Measurements from ENCODE around the gene NYNRIN.
A peak's percentile ranks its signal among the peaks of the same experiment; 100 is the strongest.
"Not testable (repeated sequence)": the region's sequence is repeated elsewhere in the genome, so short reads cannot be mapped to it uniquely, and the experiment has no call there.

Gene NYNRIN

DNA sequence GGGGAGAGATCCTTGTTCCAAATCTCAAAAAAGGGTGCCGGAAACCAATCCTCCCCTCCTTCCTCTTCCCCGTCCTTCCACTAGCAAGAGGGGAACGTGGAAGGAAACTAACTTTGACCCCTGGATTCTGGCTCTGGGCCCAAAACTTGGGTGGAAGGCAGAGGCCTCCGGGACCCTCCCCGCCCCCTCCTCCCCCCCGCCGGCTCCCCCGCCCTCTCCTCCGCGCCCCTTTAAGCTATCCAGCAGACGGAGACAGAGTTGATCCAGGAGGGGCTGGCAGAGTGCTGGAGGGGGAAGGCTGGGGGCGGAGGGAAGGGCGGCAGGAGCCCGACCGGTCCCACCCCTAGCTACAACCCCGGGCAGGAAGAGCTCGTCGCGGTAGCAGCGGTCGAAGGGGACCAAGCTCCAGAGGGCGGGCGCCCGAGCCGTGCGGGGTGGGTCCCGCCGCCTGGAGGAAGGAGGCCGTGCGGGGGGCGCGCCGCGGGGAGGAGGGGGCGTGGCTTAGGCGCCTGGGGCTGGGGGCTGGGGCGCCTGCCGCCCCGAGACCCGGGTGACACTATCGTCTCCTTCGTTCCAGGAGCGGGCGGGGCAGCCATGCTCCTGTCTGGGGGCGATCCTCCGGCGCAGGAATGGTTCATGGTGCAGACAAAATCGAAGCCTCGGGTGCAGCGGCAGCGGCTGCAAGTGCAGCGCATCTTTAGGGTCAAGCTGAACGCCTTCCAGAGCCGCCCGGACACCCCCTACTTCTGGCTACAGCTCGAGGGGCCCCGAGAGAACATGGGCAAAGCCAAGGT lies at the start of gene NYNRIN:
Gene NYNRIN (plus strand): TSS at position 351 of the 794 bp plus-strand sequence. CDS start 244 bp downstream, at position 595.
- peak; percentile 24 for DNase-seq

DNA sequence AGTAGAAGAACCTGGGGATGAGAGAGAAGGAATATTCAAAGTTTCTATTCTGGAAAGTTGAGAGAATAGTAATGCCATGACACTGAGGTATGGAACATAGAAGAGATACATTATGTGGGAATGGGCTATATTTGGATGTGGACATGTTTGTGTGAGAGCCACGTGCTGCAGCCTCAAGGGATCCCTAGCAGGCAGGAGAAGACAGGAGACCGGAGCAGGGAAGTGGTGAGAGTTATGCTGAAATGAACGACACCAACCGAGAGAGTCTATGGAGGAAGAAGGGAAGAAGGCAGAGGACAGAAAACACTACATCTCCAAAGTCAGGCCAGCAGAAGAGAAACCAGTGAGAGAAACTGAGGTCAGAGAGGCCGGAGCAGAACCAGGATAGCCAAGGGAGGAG lies 49.1 kb upstream of the NYNRIN start:
- DNase-seq = no peak

- DNase-seq = no peak
Observed at GRCh38 chr14:24351517-24351916, 47.3 kb upstream of the NYNRIN start.

GRCh38 chr14:24353559-24354481 lies 45.0 kb upstream of the NYNRIN start:
- DNase-seq = no peak

GRCh38 chr14:24354482-24354825 lies 44.3 kb upstream of the NYNRIN start:
- DNase-seq = not testable (repeated sequence)

DNA sequence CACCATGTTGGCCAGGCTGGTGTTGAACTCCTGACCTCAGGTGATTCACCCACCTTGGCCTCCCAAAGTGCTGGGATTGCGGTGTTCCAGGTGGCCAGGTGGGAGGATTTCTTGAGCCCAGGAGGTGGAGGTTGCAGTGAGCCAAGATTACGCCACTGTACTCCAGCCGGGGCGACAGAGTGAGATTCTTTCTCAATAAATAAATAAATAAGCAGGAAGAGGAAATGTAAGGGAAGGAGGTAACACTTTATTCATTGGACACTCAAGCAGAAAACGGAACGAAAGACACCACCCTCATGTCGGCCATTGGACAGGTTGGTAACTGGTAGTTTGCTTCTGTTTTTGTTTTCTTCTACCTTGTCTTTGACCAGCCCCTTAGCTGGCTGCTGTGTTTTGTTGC lies 43.8 kb upstream of the NYNRIN start:
- DNase-seq = no peak

DNA sequence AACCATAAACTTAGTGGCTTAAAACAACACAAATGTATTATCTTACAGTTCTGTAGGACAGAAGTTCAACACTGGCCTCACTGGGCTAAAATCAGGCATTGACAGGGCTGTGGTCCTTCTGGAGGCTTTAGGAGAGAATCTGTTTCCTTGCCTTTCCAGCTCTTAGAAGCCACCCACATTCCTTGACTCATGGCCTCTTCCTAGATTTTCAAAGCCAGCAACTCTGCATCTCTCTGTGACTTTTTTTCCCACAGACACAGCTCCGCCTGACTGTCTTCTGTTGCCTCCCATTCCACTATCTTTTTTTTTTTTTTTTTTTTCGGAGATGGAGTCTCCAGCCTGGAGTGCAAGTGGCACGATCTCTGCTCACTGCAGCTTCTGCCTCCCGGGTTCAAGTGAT lies 42.6 kb upstream of the NYNRIN start:
- no peak for DNase-seq

DNA sequence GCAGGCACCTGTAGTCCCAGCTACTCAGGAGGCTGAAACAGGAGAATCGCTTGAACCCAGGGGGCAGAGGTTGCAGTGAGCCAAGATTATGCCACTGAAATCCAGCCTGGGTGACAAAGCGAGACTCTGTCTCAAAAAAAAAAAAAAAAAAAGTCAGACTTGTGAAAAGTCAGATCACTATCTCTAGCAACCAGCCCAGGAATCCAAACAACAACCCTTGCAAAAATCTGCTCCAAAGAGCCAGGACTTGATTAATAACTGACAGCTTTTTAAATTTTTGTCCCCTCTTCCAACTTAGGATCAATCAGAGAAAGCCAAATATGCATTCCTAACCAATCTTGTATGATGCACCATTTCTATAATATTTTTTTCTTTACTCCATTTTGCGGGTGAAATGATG lies 38.5 kb upstream of the NYNRIN start:
- DNase-seq = no peak

- no peak for DNase-seq
Observed at GRCh38 chr14:24361326-24361725, 37.5 kb upstream of the NYNRIN start.

- DNase-seq = no peak
Observed at GRCh38 chr14:24362241-24362960, 36.4 kb upstream of the NYNRIN start.

GRCh38 chr14:24363401-24363800 lies 35.4 kb upstream of the NYNRIN start:
- no peak for DNase-seq

- DNase-seq = no peak
Observed at GRCh38 chr14:24364841-24365240, 34.0 kb upstream of the NYNRIN start.

- DNase-seq = peak; percentile 66
Observed at GRCh38 chr14:24365600-24366412, 33.0 kb upstream of the NYNRIN start.

DNA sequence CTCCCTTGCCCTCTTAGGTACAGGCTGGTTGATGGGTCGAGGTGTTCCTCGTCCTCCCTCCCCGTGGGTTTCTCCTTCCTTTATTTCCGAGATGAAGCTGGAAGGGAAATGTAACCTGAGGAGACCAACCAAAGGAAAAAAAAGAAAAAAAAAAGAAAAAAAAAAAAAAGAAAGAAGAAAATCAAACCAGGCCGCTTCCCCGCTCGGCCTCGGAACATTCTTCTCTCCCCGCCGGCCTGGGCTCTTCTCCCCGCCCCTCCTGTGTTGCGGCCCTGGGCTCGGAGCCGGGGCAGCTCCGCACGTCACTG lies 32.4 kb upstream of the NYNRIN start:
- peak; percentile 24 for DNase-seq

- no peak for DNase-seq
Observed at GRCh38 chr14:24366721-24367513, 31.9 kb upstream of the NYNRIN start.

- DNase-seq = no peak
Observed at GRCh38 chr14:24367514-24368211, 31.1 kb upstream of the NYNRIN start, which contains the start of gene NFATC4. Gene NFATC4 (plus strand): TSS chr14:24368184. CDS start chr14:24368341, 157 bp downstream.

DNA sequence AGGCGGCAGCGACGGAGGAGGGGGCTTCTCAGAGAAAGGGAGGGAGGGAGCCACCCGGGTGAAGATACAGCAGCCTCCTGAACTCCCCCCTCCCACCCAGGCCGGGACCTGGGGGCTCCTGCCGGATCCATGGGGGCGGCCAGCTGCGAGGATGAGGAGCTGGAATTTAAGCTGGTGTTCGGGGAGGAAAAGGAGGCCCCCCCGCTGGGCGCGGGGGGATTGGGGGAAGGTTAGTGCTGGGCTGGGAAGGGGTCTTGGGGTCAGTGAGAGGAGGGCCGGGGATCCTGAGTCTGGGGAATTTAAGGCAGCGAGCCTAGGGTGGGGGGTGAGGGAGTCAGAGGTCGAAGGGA lies 30.6 kb upstream of the NYNRIN start:
- no peak for DNase-seq

- peak; percentile 40 for DNase-seq
Observed at GRCh38 chr14:24368562-24369252, 30.1 kb upstream of the NYNRIN start.

GRCh38 chr14:24369463-24369862 lies 29.3 kb upstream of the NYNRIN start:
- no peak for DNase-seq

GRCh38 chr14:24369907-24370687 lies 28.7 kb upstream of the NYNRIN start:
- no peak for DNase-seq

Data from CD4-positive, alpha-beta T cell treated with Interleukin-12 subunit alpha and Interleukin-12 subunit beta, for 1 hour (primary cell).